ENCODE data around the gene APOH. TPM values are rescaled to one million over a fixed set of nuclear protein-coding genes. Genes with fewer than 3 reads are reported as not detected.

Gene APOH
- total RNA-seq, 1 experiment from 2014 or later, result 1.2 TPM

DNA sequence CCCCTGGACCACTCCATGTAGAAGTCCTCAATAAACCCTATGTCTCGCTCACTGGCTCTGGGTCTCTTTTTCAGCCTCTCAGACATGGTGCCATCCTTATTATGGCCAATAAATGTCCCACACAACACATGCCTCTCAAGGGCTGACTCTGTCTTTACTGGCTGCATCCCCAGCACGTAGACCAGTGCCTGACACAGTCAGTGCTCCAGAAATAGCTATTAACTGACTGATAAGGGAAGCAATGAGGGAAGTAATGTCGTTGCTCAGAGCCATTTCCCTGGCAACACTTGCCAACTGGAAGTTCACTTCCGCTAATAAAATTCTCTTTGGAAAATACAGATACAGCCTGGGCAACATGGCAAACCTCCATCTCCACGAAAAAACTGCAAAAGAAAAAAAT lies 19.1 kb upstream of the APOH start:
- ChIA-PET POLR2A (no interaction called here), CTCF (interaction anchor here (0.5 kb wide), 1 partner anchor 173 kb away, joined by 4 read pairs; no protein-coding TSS in a partner anchor)
- no peak for ATAC-seq
- H3K27ac ChIP-seq (ENCODE audit: low read length), result no peak overlapping the region
- BruUV-seq (replicated peaks), result no TSS peak
- no peaks in the 10 kb centered on the region for H3K4me1 ChIP-seq (ENCODE audit: control insufficient read depth, insufficient read depth, low read length)
- H3K4me3 ChIP-seq (ENCODE audit: low read depth in 2 of 2, low read length in 2 of 2), result no peak overlapping the region
- in situ Hi-C loops (cut with HindIII; ENCODE audit: low pct_unique_long_range_greater_than_20kb, low sequenced_read_pairs) (no loop called here), intact Hi-C loops (cut with micrococcal nuclease; ENCODE audit: unreplicated experiment) (no loop called here)
- DNase-seq (ENCODE audit: low read depth, low spot score), result no peak
- H3K27me3 ChIP-seq (ENCODE audit: control insufficient read depth, insufficient read depth, low read length), result no peaks in the 10 kb centered on the region
- no peak for TF ChIP-seq SIN3A (IDR thresholded peaks at IDR 0.05; ENCODE audit: borderline replicate concordance, insufficient read depth, low read depth, low read length)
- no peak for TF ChIP-seq TCF7L2 (IDR thresholded peaks at IDR 0.05; ENCODE audit: low read depth, low read length)
- TF ChIP-seq POLR2AphosphoS5 (IDR thresholded peaks at IDR 0.05; ENCODE audit: low read depth, low read length), result no peak
- TF ChIP-seq, protein P1, sequence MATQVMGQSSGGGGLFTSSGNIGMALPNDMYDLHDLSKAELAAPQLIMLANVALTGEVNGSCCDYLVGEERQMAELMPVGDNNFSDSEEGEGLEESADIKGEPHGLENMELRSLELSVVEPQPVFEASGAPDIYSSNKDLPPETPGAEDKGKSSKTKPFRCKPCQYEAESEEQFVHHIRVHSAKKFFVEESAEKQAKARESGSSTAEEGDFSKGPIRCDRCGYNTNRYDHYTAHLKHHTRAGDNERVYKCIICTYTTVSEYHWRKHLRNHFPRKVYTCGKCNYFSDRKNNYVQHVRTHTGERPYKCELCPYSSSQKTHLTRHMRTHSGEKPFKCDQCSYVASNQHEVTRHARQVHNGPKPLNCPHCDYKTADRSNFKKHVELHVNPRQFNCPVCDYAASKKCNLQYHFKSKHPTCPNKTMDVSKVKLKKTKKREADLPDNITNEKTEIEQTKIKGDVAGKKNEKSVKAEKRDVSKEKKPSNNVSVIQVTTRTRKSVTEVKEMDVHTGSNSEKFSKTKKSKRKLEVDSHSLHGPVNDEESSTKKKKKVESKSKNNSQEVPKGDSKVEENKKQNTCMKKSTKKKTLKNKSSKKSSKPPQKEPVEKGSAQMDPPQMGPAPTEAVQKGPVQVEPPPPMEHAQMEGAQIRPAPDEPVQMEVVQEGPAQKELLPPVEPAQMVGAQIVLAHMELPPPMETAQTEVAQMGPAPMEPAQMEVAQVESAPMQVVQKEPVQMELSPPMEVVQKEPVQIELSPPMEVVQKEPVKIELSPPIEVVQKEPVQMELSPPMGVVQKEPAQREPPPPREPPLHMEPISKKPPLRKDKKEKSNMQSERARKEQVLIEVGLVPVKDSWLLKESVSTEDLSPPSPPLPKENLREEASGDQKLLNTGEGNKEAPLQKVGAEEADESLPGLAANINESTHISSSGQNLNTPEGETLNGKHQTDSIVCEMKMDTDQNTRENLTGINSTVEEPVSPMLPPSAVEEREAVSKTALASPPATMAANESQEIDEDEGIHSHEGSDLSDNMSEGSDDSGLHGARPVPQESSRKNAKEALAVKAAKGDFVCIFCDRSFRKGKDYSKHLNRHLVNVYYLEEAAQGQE (IDR thresholded peaks at IDR 0.05; ENCODE audit: insufficient read depth in 1 of 2, low read depth in 2 of 2, low read length in 1 of 2), result no peak
- TF ChIP-seq, protein P2, sequence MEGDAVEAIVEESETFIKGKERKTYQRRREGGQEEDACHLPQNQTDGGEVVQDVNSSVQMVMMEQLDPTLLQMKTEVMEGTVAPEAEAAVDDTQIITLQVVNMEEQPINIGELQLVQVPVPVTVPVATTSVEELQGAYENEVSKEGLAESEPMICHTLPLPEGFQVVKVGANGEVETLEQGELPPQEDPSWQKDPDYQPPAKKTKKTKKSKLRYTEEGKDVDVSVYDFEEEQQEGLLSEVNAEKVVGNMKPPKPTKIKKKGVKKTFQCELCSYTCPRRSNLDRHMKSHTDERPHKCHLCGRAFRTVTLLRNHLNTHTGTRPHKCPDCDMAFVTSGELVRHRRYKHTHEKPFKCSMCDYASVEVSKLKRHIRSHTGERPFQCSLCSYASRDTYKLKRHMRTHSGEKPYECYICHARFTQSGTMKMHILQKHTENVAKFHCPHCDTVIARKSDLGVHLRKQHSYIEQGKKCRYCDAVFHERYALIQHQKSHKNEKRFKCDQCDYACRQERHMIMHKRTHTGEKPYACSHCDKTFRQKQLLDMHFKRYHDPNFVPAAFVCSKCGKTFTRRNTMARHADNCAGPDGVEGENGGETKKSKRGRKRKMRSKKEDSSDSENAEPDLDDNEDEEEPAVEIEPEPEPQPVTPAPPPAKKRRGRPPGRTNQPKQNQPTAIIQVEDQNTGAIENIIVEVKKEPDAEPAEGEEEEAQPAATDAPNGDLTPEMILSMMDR (IDR thresholded peaks at IDR 0.05), result no peak
- no peaks in the 10 kb centered on the region for H3K36me3 ChIP-seq (ENCODE audit: control insufficient read depth, insufficient read depth, low read length)
- H3K9me3 ChIP-seq (ENCODE audit: control insufficient read depth, insufficient read depth, low read depth, low read length), result no peaks in the 10 kb centered on the region

DNA sequence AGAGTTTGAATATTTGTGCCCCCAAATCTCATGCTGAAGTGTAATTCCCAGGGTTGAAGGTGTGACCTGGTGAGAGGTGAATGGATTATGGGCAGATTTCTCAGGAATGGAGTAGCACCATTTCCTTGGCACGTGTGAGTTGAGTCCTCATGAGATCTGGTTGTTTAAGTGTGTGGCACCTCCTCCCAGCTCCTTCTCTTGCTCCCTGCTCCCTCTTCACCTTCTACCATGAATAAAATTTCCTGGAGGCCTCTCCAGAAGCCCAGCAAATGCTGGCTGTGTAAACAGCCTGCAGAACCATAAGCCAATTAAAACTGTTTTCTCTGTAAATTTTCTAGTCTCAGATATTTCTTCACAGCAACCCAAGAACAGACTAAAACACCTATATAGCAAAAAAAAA lies 12.6 kb upstream of the APOH start:
- intact Hi-C loops (cut with micrococcal nuclease; ENCODE audit: unreplicated experiment), result no loop called here
- no peak for ATAC-seq
- in situ Hi-C loops (cut with HindIII; ENCODE audit: low pct_unique_long_range_greater_than_20kb, low sequenced_read_pairs), result no loop called here
- Histone ChIP-seq H3K4me3 (ENCODE audit: low read depth in 2 of 2, low read length in 2 of 2) (no peak overlapping the region), H3K9me3 (ENCODE audit: control insufficient read depth, insufficient read depth, low read depth, low read length) (no peaks in the 10 kb centered on the region), H3K36me3 (ENCODE audit: control insufficient read depth, insufficient read depth, low read length) (no peaks in the 10 kb centered on the region), H3K27me3 (ENCODE audit: control insufficient read depth, insufficient read depth, low read length) (no peaks in the 10 kb centered on the region), H3K27ac (ENCODE audit: low read length) (no peak overlapping the region), H3K4me1 (ENCODE audit: control insufficient read depth, insufficient read depth, low read length) (no peaks in the 10 kb centered on the region)
- ChIA-PET POLR2A (no interaction called here), CTCF (no interaction called here)
- TF ChIP-seq SIN3A (IDR thresholded peaks at IDR 0.05; ENCODE audit: borderline replicate concordance, insufficient read depth, low read depth, low read length) (no peak), TCF7L2 (IDR thresholded peaks at IDR 0.05; ENCODE audit: low read depth, low read length) (no peak), POLR2AphosphoS5 (IDR thresholded peaks at IDR 0.05; ENCODE audit: low read depth, low read length) (no peak)
- TF ChIP-seq, protein P1 (IDR thresholded peaks at IDR 0.05; ENCODE audit: insufficient read depth in 1 of 2, low read depth in 2 of 2, low read length in 1 of 2), result no peak
- TF ChIP-seq, protein P2 (IDR thresholded peaks at IDR 0.05), result no peak
- BruUV-seq (replicated peaks), result no TSS peak
- no peak for DNase-seq (ENCODE audit: low read depth, low spot score)
